ENCODE data around the gene NKAIN2.
"Not testable (repeated sequence)": the region's sequence is repeated elsewhere in the genome, so short reads cannot be mapped to it uniquely, and the experiment has no call there.

Gene NKAIN2

GRCh38 chr6:123972600-123973294, 169.1 kb downstream of the NKAIN2 start:
- no peak overlapping the region for H3K4me3 ChIP-seq (ENCODE audit: low read depth, low read length)
- no peaks in the 10 kb centered on the region for H3K36me3 ChIP-seq (replicated peaks)
- no peaks in the 10 kb centered on the region for H3K27me3 ChIP-seq (replicated peaks)
- DNase-seq = no peak
- H3K27ac ChIP-seq = no peak overlapping the region
- no peak for TF ChIP-seq CTCF (IDR thresholded peaks at IDR 0.05; ENCODE audit: low read depth, low read length, missing control alignments)
- in situ Hi-C loops (cut with HindIII; ENCODE audit: low pct_ligation_motif_present, low sequenced_read_pairs) = no loop called here

DNA sequence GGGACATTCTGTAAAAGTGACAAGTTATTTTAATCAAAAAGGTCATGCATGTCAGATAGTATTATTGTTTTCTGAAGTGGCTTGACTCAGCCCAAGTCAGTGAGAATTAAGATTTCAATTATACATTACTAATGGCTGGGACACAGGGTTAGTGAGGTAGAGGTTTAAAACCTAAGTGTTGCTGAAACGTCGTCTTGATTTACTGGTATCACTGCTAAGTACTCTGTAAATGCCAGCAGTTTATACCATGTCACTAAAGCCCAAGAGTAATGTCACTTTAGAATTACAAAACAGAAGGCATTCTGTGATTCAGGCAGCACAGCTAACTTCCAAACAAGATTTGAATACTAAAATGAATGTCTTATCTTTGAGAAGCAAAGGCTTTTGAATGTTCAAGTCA, 176.6 kb downstream of the NKAIN2 start:
- TF ChIP-seq CTCF (IDR thresholded peaks at IDR 0.05; ENCODE audit: low read depth, low read length, missing control alignments) = no peak
- H3K27me3 ChIP-seq (replicated peaks) = no peaks in the 10 kb centered on the region
- no peak overlapping the region for H3K27ac ChIP-seq
- H3K36me3 ChIP-seq (replicated peaks) = no peaks in the 10 kb centered on the region
- H3K4me3 ChIP-seq (ENCODE audit: low read depth, low read length) = no peak overlapping the region
- DNase-seq = no peak
- in situ Hi-C loops (cut with HindIII; ENCODE audit: low pct_ligation_motif_present, low sequenced_read_pairs) = no loop called here

DNA sequence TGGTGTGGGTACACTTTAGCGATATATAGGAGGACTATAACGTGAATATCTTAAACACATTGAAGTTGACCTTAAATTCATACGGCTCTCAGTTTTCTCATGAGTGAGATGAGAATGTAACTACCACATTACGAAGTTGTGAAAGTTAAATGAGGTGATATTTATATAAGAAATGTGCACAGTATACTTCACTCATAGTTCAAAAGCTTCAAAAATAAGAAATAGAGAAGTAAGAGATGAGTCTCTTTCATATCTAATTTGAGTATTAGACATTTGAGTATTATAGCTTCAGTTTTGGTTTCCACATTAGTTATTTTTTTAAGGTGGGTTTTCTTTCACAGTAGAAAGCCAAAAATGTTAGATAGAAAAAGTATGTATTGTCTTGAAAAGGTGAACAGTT, 183.3 kb downstream of the NKAIN2 start:
- in situ Hi-C loops (cut with HindIII; ENCODE audit: low pct_ligation_motif_present, low sequenced_read_pairs) = no loop called here
- Histone ChIP-seq H3K27me3 (replicated peaks) (no peaks in the 10 kb centered on the region), H3K4me3 (ENCODE audit: low read depth, low read length) (no peak overlapping the region), H3K36me3 (replicated peaks) (no peaks in the 10 kb centered on the region), H3K27ac (no peak overlapping the region)
- no peak for DNase-seq
- TF ChIP-seq CTCF (IDR thresholded peaks at IDR 0.05; ENCODE audit: low read depth, low read length, missing control alignments) = no peak

DNA sequence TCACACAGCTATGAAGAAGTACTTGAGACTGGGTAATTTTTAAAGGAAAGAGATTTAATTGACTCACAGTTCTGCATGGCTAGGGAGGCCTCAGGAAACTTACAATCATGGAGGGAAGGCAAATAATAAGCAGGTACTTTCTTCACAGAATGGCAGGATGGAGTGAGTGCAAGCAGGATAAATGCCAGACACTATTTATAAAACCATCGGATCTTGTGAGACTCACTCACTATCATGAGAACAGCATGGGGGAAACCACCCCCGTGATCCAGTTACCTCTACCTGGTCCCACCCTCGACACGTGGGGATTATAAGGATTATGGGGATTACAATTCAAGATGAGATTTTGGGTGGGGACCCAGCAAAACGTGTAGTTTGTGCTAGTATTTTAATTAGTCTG, 186.3 kb downstream of the NKAIN2 start:
- H3K27me3 ChIP-seq (replicated peaks); H3K27ac ChIP-seq; in situ Hi-C loops (cut with HindIII; ENCODE audit: low pct_ligation_motif_present, low sequenced_read_pairs); H3K36me3 ChIP-seq (replicated peaks); DNase-seq; H3K4me3 ChIP-seq (ENCODE audit: low read depth, low read length): not testable (repeated sequence)

GRCh38 chr6:123990376-123990775, 186.7 kb downstream of the NKAIN2 start:
- Histone ChIP-seq H3K27me3 (replicated peaks) (no peaks in the 10 kb centered on the region), H3K36me3 (replicated peaks) (no peaks in the 10 kb centered on the region), H3K27ac (no peak overlapping the region), H3K4me3 (ENCODE audit: low read depth, low read length) (no peak overlapping the region)
- in situ Hi-C loops (cut with HindIII; ENCODE audit: low pct_ligation_motif_present, low sequenced_read_pairs) = no loop called here
- no peak for DNase-seq
- no peak for TF ChIP-seq CTCF (IDR thresholded peaks at IDR 0.05; ENCODE audit: low read depth, low read length, missing control alignments)

DNA sequence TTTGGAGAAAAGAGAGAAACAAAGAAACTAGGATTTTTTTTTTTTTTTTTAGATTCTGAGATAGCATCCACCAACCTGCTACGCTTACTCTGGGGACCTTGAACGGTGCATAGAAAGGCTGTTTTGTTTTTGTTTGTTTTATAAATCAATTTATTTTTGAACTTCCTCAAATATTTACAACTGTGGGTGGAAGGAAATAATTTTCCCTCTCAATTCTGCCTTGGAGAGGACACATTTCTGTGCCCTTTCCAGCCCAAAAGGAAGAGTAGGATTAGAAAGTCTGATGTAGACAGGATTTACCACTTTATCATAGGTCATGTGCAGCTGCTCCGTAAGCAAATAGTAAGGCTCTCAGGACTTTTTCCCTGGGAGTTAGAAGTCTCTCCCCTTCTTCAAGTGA, 190.5 kb downstream of the NKAIN2 start:
- no peak for TF ChIP-seq CTCF (IDR thresholded peaks at IDR 0.05; ENCODE audit: low read depth, low read length, missing control alignments)
- in situ Hi-C loops (cut with HindIII; ENCODE audit: low pct_ligation_motif_present, low sequenced_read_pairs) = no loop called here
- H3K27ac ChIP-seq = no peak overlapping the region
- no peak for DNase-seq
- no peaks in the 10 kb centered on the region for H3K36me3 ChIP-seq (replicated peaks)
- H3K4me3 ChIP-seq (ENCODE audit: low read depth, low read length) = no peak overlapping the region
- H3K27me3 ChIP-seq (replicated peaks) = no peaks in the 10 kb centered on the region

Measured in brain microvascular endothelial cell (primary cell).